NCI-H187 treated with DMSO at 0.1 percent for 48 hours (cell line): Measurements from ENCODE around the gene SCYGR2.
"Not testable (repeated sequence)": the region's sequence is repeated elsewhere in the genome, so short reads cannot be mapped to it uniquely, and the experiment has no call there.

Experiments
- DNase-seq: peaks from one replicate; lab custom pipeline; 2025; lab: John Stamatoyannopoulos, UW

Gene SCYGR2

GRCh38 chr2:227598835-227599503 is at the start of gene SCYGR2:
TSS of gene SCYGR2 (plus strand) at chr2:227598893. CDS start at chr2:227598893, 0 bp downstream.
- DNase-seq: not testable (repeated sequence)

- DNase-seq: no peak
Observed at GRCh38 chr2:227551836-227552235, 46.9 kb upstream of the SCYGR2 start.

- no peak for DNase-seq
Observed at GRCh38 chr2:227562581-227562980, 36.1 kb upstream of the SCYGR2 start.

GRCh38 chr2:227565080-227565479 is 33.6 kb upstream of the SCYGR2 start:
- DNase-seq: no peak

- DNase-seq: no peak
Observed at GRCh38 chr2:227566012-227566411, 32.7 kb upstream of the SCYGR2 start.

GRCh38 chr2:227568852-227569169 is 29.9 kb upstream of the SCYGR2 start:
- DNase-seq: no peak

- DNase-seq: no peak
Observed at GRCh38 chr2:227570615-227571014, 28.1 kb upstream of the SCYGR2 start.

- DNase-seq: no peak
Observed at GRCh38 chr2:227576110-227576509, 22.6 kb upstream of the SCYGR2 start.

GRCh38 chr2:227576812-227577211 is 21.9 kb upstream of the SCYGR2 start:
- DNase-seq: no peak

- DNase-seq: no peak
Observed at GRCh38 chr2:227577555-227577954, 21.1 kb upstream of the SCYGR2 start.

- DNase-seq: no peak
Observed at GRCh38 chr2:227578642-227579041, 20.1 kb upstream of the SCYGR2 start.

GRCh38 chr2:227579791-227580190 is 18.9 kb upstream of the SCYGR2 start:
- no peak for DNase-seq

- no peak for DNase-seq
Observed at GRCh38 chr2:227582369-227582768, 16.3 kb upstream of the SCYGR2 start.

GRCh38 chr2:227592694-227593387 is 5.9 kb upstream of the SCYGR2 start:
- DNase-seq: no peak

GRCh38 chr2:227595797-227596196 is 2.9 kb upstream of the SCYGR2 start:
- no peak for DNase-seq

- no peak for DNase-seq
Observed at GRCh38 chr2:227597036-227597435, 1.7 kb upstream of the SCYGR2 start.

GRCh38 chr2:227597998-227598397 is 695 bp upstream of the SCYGR2 start:
- no peak for DNase-seq

- DNase-seq: no peak
Observed at GRCh38 chr2:227602358-227602757, 3.7 kb downstream of the SCYGR2 start.

GRCh38 chr2:227606476-227606875 is 7.8 kb downstream of the SCYGR2 start:
- no peak for DNase-seq

- no peak for DNase-seq
Observed at GRCh38 chr2:227607941-227608340, 9.2 kb downstream of the SCYGR2 start.

GRCh38 chr2:227608561-227609338 is 10.1 kb downstream of the SCYGR2 start:
- DNase-seq: no peak

GRCh38 chr2:227610123-227610522 is 11.4 kb downstream of the SCYGR2 start:
- no peak for DNase-seq
